HepG2 (cell line): ENCODE data around the gene ZMIZ1. TPM values are rescaled to one million over a fixed set of nuclear protein-coding genes. Genes with fewer than 3 reads are reported as not detected.

Source experiments
- ATAC-seq: fragments of 200-7000 bp; cut with Tn5 transposase; 3 replicates; pipeline ENCODE4 v1.9.1; 2020; ENCODE audit warnings: mild to moderate bottlenecking, moderate library complexity
- BruUV-seq: library from RNA; stranded (reverse); fragments of 400-500 nt; replicated peaks from 2 replicates; lab custom pipeline; 2021; lab: Mats Ljungman, UMichigan
- CTCF ChIA-PET: fragments of 300-600 bp; formaldehyde crosslinking; extraction: SDS; loops from one replicate; lab custom pipeline; 2021; ENCODE audit warnings: low total read pairs, inconsistent platforms, low intra/inter-chr PET ratio; lab: Yijun Ruan, JAX
- POLR2A ChIA-PET: fragments of 350-600 bp; sonication (Branson Sonifier 250); formaldehyde crosslinking; loops from one replicate; lab custom pipeline; 2020; ENCODE audit warnings: antibody characterized with exemption, inconsistent platforms; lab: Yijun Ruan, JAX
- DNase-seq: peaks from one replicate; pipeline ENCODE4 v3.0.0-alpha.2; 2015; ENCODE audit warnings: low spot score
- FAIRE-seq: peaks from 3 replicates; lab custom pipeline; 2011; peaks lifted over from hg19 to GRCh38; lab: Jason Lieb, UNC
- H2AFZ ChIP-seq: one replicate; pipeline ENCODE4 v1.6.1; 2011; ENCODE audit warnings: low read length, inconsistent platforms
- H3K27ac ChIP-seq: fragments of 300-600 bp; 3 replicates; pipeline ENCODE4 v1.8.0; 2011; ENCODE audit warnings: mixed run types, mild to moderate bottlenecking, mixed read lengths, low read length, inconsistent platforms; ENCODE audit not compliant: insufficient read depth; ENCODE audit errors: extremely low read length
- H3K27me3 ChIP-seq, 2 experiments: fragments of 200-600 bp in 1 of 2; 2 replicates in 1 of 2; 3 replicates in 1 of 2; pipeline versions ENCODE4 v1.6.0 to v1.8.0; 2011; ENCODE audit warnings: low read length in 2 of 2, mild to moderate bottlenecking in 2 of 2, moderate library complexity in 2 of 2, inconsistent platforms in 1 of 2; ENCODE audit not compliant: insufficient read depth in 2 of 2, control insufficient read depth in 1 of 2
- H3K36me3 ChIP-seq, 2 experiments: fragments of 200-600 bp in 1 of 2; replicated peaks in 1 of 2; 2 replicates in 1 of 2; 3 replicates in 1 of 2; pipeline versions ENCODE4 v1.5.1 to v1.8.0; 2011; ENCODE audit warnings: low read length in 2 of 2, inconsistent platforms in 1 of 2; ENCODE audit not compliant: insufficient read depth in 2 of 2, control insufficient read depth in 1 of 2
- H3K4me1 ChIP-seq: 2 replicates; pipeline ENCODE4 v1.5.1; 2012; ENCODE audit warnings: low read length, inconsistent platforms; ENCODE audit not compliant: insufficient read depth
- H3K4me2 ChIP-seq: 2 replicates; pipeline ENCODE4 v1.6.0; 2011; ENCODE audit warnings: low read depth, low read length, inconsistent platforms
- H3K4me3 ChIP-seq, 3 experiments: fragments of 200-600 bp in 1 of 3; sonication (generic), shearing (Covaris generic) in 1 of 3; replicated peaks in 1 of 3; 2 replicates each; pipeline ENCODE4 v1.5.1; 2011 to 2016; ENCODE audit warnings: low read length in 3 of 3, inconsistent platforms in 2 of 3, low read depth in 2 of 3, mild to moderate bottlenecking in 2 of 3, control low read depth in 1 of 3, mixed read lengths in 1 of 3; ENCODE audit not compliant: insufficient read depth in 1 of 3
- H3K79me2 ChIP-seq: one replicate; pipeline ENCODE4 v1.6.1; 2011; ENCODE audit warnings: low read length, inconsistent platforms; ENCODE audit not compliant: insufficient read depth
- H3K9ac ChIP-seq: 2 replicates; pipeline ENCODE4 v1.6.0; 2011; ENCODE audit warnings: mild to moderate bottlenecking, low read depth, low read length, inconsistent platforms; ENCODE audit not compliant: insufficient read depth
- H3K9me3 ChIP-seq: 2 replicates; pipeline ENCODE4 v1.5.1; 2012; ENCODE audit warnings: mild to moderate bottlenecking, low read length
- H4K20me1 ChIP-seq: 2 replicates; pipeline ENCODE4 v1.6.0; 2011; ENCODE audit warnings: inconsistent platforms, mild to moderate bottlenecking, low read length, moderate library complexity; ENCODE audit not compliant: insufficient read depth
- ARID2 ChIP-seq: sonication (generic); formaldehyde crosslinking; IDR thresholded peaks from 2 replicates; pipeline ENCODE4 v1.8.1; 2022; ENCODE audit warnings: mild to moderate bottlenecking, missing genetic modification reagents, borderline replicate concordance
- ELF3 ChIP-seq: IDR thresholded peaks from 2 replicates; pipeline ENCODE4 v1.6.1; 2016; ENCODE audit warnings: missing genetic modification reagents, missing compliant biosample characterization
- HOXA3 ChIP-seq: sonication (generic); formaldehyde crosslinking; IDR thresholded peaks from 2 replicates; pipeline ENCODE4 v1.5.0; 2020; ENCODE audit warnings: missing genetic modification reagents
- HOXA7 ChIP-seq: sonication (generic); formaldehyde crosslinking; IDR thresholded peaks from 2 replicates; pipeline ENCODE4 v1.8.1; 2022; ENCODE audit warnings: mild to moderate bottlenecking, missing genetic modification reagents, moderate library complexity
- MAF1 ChIP-seq: sonication (generic); formaldehyde crosslinking; IDR thresholded peaks from 2 replicates; pipeline ENCODE4 v1.5.0; 2020; ENCODE audit warnings: missing genetic modification reagents, borderline replicate concordance
- ZBTB20 ChIP-seq: sonication (generic); formaldehyde crosslinking; IDR thresholded peaks from 2 replicates; pipeline ENCODE4 v1.8.1; 2023; ENCODE audit warnings: missing genetic modification reagents, low read depth, mild to moderate bottlenecking, borderline replicate concordance
- ZBTB8A ChIP-seq: sonication (generic); formaldehyde crosslinking; IDR thresholded peaks from 2 replicates; pipeline ENCODE4 v1.4.0; 2020; ENCODE audit warnings: mild to moderate bottlenecking, low read depth, missing genetic modification reagents, borderline replicate concordance
- ZIK1 ChIP-seq: sonication (generic); formaldehyde crosslinking; IDR thresholded peaks from 2 replicates; pipeline ENCODE4 v1.5.0; 2020; ENCODE audit warnings: mild to moderate bottlenecking, low read depth, missing genetic modification reagents, borderline replicate concordance
- ZNF569 ChIP-seq: sonication (generic); formaldehyde crosslinking; IDR thresholded peaks from 2 replicates; pipeline ENCODE4 v1.5.0; 2020; ENCODE audit warnings: mild to moderate bottlenecking, missing genetic modification reagents, moderate library complexity, borderline replicate concordance
- WGBS: methylation state at CpG from one replicate; pipeline ENCODE4 v1.1.6; 2017; ENCODE audit warnings: low lambda C conversion rate; 5-methylcytosine and 5-hydroxymethylcytosine counted together
- in situ Hi-C: cut with HindIII; loops from 2 replicates; pipeline ENCODE4 v1.10.0; 2017; ENCODE audit warnings: low pct_unique_long_range_greater_than_20kb; ENCODE audit not compliant: extremely low pct_ligation_motif_present
- intact Hi-C: fragments of 100-400 bp; cut with micrococcal nuclease; formaldehyde crosslinking; loops from one replicate; pipeline ENCODE4 v1.10.0; 2022; ENCODE audit not compliant: unreplicated experiment
- polyA plus RNA-seq, 8 experiments: library from polyadenylated mRNA; depleted of rRNA in 3 of 8; stranded (reverse) in 7 of 8; unstranded in 1 of 8; fragments of >200 nt; fragmentation: Illumina TruSeq in 4 of 8; extraction: Trizol in 4 of 8; gene quantifications; 2 replicates each; pipeline versions ENCODE4 v1.2.1 to v1.2.3, GENCODE V29; 2011 to 2016; ENCODE audit warnings: low read depth in 4 of 8, missing spikeins in 1 of 8, mixed read lengths in 1 of 8; ENCODE audit not compliant: insufficient read depth in 1 of 8
- total RNA-seq, 5 experiments: library from RNA; depleted of rRNA; stranded (reverse); fragments of >200 nt; fragmentation: Illumina TruSeq; extraction: Trizol; gene quantifications; 2 replicates each; pipeline ENCODE4 v1.2.3, GENCODE V29; 2016; ENCODE audit warnings: low read depth in 1 of 5
- TF ChIP-seq, protein P1 (sequence below): IDR thresholded peaks from 2 replicates; pipeline ENCODE4 v1.6.1; 2016
- TF ChIP-seq, protein P2 (sequence below): sonication (generic); formaldehyde crosslinking; IDR thresholded peaks from 2 replicates; pipeline ENCODE4 v1.4.0; 2020; ENCODE audit warnings: mild to moderate bottlenecking, missing genetic modification reagents
- TF ChIP-seq, protein P3 (sequence below): sonication (generic); formaldehyde crosslinking; IDR thresholded peaks from 2 replicates; pipeline ENCODE4 v1.4.0; 2020; ENCODE audit warnings: mild to moderate bottlenecking, low read depth, missing genetic modification reagents
- TF ChIP-seq, protein P4 (sequence below): sonication (generic); formaldehyde crosslinking; IDR thresholded peaks from 2 replicates; pipeline ENCODE4 v1.4.0; 2020; ENCODE audit warnings: low read depth, missing genetic modification reagents
- TF ChIP-seq, protein P5 (sequence below): sonication (generic); formaldehyde crosslinking; IDR thresholded peaks from 2 replicates; pipeline ENCODE4 v1.5.1; 2020; ENCODE audit warnings: missing genetic modification reagents, mild to moderate bottlenecking, borderline replicate concordance
- TF ChIP-seq, protein P6 (sequence below): IDR thresholded peaks from 2 replicates; pipeline ENCODE4 v1.6.1; 2012; ENCODE audit warnings: low read depth, low read length, improper control_type of control experiment

Gene ZMIZ1
- total and polyA plus RNA-seq, 2 of the 13 experiments (the other 11 are each of a cell fraction or from before 2014, with no cell fraction given) = 5.3 to 10.2 TPM

DNA sequence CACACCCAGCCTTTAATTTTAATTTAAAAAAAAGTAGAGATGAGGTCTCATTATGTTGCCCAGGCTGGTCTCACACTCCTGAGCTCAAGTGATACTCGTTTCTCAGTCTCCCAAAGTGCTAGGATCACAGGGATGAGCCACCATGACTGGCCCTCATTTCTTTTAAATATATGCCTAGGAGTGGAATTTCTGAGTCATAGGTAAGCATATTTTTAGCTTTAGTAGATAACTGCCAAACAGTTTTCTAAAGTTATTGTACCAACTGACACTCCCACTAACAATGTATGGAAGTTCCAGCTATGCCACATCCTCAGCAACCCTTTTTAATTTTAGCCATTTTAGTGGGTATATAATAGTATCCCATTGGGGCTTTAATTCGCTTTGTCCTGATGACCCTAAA is 264.7 kb downstream of the ZMIZ1 start:
- ATAC-seq (no peak), DNase-seq (no peak), FAIRE-seq (no peak)
- no peaks in the 10 kb centered on the region for H3K36me3 ChIP-seq
- no peaks in the 10 kb centered on the region for H3K9me3 ChIP-seq
- no TSS peak for BruUV-seq
- no peak overlapping the region for H3K27ac ChIP-seq
- H3K4me1 ChIP-seq = peaks cover 61% of the 10 kb centered on the region
- no peaks in the 10 kb centered on the region for H3K79me2 ChIP-seq
- POLR2A ChIA-PET = interaction anchor here (5.3 kb wide), 1 partner anchor 14 kb away, joined by 134 read pairs; the partner anchor contains the start of gene PPIF
- no peaks in the 10 kb centered on the region for H4K20me1 ChIP-seq
- H3K4me2 ChIP-seq = no peak overlapping the region
- WGBS = 91% methylated on average over 2 of the region's 2 CpGs
- no peak overlapping the region for H2AFZ ChIP-seq
- H3K27me3 ChIP-seq = no peaks in the 10 kb centered on the region
- no peak overlapping the region for H3K4me3 ChIP-seq
- CTCF ChIA-PET = no interaction called here
- in situ Hi-C loops = no loop called here
- intact Hi-C loops = no loop called here
- H3K9ac ChIP-seq = no peak overlapping the region
- no peak for TF ChIP-seq ARID2
- TF ChIP-seq HOXA3 (CRISPR knock-in tag) = no peak
- TF ChIP-seq, protein P1, sequence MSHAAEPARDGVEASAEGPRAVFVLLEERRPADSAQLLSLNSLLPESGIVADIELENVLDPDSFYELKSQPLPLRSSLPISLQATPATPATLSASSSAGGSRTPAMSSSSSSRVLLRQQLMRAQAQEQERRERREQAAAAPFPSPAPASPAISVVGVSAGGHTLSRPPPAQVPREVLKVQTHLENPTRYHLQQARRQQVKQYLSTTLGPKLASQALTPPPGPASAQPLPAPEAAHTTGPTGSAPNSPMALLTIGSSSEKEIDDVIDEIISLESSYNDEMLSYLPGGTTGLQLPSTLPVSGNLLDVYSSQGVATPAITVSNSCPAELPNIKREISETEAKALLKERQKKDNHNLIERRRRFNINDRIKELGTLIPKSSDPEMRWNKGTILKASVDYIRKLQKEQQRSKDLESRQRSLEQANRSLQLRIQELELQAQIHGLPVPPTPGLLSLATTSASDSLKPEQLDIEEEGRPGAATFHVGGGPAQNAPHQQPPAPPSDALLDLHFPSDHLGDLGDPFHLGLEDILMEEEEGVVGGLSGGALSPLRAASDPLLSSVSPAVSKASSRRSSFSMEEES (CRISPR knock-in tag) = no peak
- no peak for TF ChIP-seq HOXA7 (CRISPR knock-in tag)
- TF ChIP-seq ZNF569 (CRISPR knock-in tag) = no peak
- TF ChIP-seq, protein P2, sequence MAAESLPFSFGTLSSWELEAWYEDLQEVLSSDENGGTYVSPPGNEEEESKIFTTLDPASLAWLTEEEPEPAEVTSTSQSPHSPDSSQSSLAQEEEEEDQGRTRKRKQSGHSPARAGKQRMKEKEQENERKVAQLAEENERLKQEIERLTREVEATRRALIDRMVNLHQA = no peak
- TF ChIP-seq, protein P3, sequence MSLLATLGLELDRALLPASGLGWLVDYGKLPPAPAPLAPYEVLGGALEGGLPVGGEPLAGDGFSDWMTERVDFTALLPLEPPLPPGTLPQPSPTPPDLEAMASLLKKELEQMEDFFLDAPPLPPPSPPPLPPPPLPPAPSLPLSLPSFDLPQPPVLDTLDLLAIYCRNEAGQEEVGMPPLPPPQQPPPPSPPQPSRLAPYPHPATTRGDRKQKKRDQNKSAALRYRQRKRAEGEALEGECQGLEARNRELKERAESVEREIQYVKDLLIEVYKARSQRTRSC (CRISPR knock-in tag) = no peak
- no peak for TF ChIP-seq ZBTB20
- no peak for TF ChIP-seq ZBTB8A (CRISPR knock-in tag)
- TF ChIP-seq, protein P4, sequence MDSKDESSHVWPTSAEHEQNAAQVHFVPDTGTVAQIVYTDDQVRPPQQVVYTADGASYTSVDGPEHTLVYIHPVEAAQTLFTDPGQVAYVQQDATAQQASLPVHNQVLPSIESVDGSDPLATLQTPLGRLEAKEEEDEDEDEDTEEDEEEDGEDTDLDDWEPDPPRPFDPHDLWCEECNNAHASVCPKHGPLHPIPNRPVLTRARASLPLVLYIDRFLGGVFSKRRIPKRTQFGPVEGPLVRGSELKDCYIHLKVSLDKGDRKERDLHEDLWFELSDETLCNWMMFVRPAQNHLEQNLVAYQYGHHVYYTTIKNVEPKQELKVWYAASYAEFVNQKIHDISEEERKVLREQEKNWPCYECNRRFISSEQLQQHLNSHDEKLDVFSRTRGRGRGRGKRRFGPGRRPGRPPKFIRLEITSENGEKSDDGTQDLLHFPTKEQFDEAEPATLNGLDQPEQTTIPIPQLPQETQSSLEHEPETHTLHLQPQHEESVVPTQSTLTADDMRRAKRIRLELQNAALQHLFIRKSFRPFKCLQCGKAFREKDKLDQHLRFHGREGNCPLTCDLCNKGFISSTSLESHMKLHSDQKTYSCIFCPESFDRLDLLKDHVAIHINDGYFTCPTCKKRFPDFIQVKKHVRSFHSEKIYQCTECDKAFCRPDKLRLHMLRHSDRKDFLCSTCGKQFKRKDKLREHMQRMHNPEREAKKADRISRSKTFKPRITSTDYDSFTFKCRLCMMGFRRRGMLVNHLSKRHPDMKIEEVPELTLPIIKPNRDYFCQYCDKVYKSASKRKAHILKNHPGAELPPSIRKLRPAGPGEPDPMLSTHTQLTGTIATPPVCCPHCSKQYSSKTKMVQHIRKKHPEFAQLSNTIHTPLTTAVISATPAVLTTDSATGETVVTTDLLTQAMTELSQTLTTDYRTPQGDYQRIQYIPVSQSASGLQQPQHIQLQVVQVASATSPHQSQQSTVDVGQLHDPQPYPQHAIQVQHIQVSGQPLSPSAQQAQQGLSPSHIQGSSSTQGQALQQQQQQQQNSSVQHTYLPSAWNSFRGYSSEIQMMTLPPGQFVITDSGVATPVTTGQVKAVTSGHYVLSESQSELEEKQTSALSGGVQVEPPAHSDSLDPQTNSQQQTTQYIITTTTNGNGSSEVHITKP (CRISPR knock-in tag) = no peak
- TF ChIP-seq, protein P5, sequence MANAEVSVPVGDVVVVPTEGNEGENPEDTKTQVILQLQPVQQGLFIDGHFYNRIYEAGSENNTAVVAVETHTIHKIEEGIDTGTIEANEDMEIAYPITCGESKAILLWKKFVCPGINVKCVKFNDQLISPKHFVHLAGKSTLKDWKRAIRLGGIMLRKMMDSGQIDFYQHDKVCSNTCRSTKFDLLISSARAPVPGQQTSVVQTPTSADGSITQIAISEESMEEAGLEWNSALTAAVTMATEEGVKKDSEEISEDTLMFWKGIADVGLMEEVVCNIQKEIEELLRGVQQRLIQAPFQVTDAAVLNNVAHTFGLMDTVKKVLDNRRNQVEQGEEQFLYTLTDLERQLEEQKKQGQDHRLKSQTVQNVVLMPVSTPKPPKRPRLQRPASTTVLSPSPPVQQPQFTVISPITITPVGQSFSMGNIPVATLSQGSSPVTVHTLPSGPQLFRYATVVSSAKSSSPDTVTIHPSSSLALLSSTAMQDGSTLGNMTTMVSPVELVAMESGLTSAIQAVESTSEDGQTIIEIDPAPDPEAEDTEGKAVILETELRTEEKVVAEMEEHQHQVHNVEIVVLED (CRISPR knock-in tag) = no peak
- no peak for TF ChIP-seq ZIK1 (CRISPR knock-in tag)
- no peak for TF ChIP-seq ELF3
- TF ChIP-seq, protein P6, sequence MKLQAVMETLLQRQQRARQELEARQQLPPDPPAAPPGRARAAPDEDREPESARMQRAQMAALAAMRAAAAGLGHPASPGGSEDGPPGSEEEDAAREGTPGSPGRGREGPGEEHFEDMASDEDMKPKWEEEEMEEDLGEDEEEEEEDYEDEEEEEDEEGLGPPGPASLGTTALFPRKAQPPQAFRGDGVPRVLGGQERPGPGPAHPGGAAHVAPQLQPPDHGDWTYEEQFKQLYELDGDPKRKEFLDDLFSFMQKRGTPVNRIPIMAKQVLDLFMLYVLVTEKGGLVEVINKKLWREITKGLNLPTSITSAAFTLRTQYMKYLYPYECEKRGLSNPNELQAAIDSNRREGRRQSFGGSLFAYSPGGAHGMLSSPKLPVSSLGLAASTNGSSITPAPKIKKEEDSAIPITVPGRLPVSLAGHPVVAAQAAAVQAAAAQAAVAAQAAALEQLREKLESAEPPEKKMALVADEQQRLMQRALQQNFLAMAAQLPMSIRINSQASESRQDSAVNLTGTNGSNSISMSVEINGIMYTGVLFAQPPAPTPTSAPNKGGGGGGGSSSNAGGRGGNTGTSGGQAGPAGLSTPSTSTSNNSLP = no peak
- no peak for TF ChIP-seq MAF1 (CRISPR knock-in tag)
